GM13977 (cell line): Measurements from ENCODE around the gene PLIN5.

Experiments
- DNase-seq: peaks from one replicate; pipeline ENCODE4 v3.0.0; 2012; ENCODE audit warnings: low spot score
- in situ Hi-C: fragments of 300-500 bp; cut with MboI; formaldehyde crosslinking; loops from one replicate; pipeline ENCODE4 v1.12.0; 2022; ENCODE audit warnings: low sequenced_read_pairs, low pct_unique_long_range_greater_than_20kb, mixed read lengths, inconsistent platforms; ENCODE audit not compliant: unreplicated experiment
- TF ChIP-seq, protein P1 (sequence below): IDR thresholded peaks from 2 replicates; pipeline ENCODE4 v1.5.1; 2012; ENCODE audit warnings: mild to moderate bottlenecking, control low read depth; ENCODE audit not compliant: insufficient read depth; ENCODE audit errors: extremely low read depth, missing control alignments

Gene PLIN5

GRCh38 chr19:4550479-4551050 lies 15.5 kb upstream of the PLIN5 start:
- no peak for DNase-seq
- in situ Hi-C loops, result no loop called here
- TF ChIP-seq, protein P1, sequence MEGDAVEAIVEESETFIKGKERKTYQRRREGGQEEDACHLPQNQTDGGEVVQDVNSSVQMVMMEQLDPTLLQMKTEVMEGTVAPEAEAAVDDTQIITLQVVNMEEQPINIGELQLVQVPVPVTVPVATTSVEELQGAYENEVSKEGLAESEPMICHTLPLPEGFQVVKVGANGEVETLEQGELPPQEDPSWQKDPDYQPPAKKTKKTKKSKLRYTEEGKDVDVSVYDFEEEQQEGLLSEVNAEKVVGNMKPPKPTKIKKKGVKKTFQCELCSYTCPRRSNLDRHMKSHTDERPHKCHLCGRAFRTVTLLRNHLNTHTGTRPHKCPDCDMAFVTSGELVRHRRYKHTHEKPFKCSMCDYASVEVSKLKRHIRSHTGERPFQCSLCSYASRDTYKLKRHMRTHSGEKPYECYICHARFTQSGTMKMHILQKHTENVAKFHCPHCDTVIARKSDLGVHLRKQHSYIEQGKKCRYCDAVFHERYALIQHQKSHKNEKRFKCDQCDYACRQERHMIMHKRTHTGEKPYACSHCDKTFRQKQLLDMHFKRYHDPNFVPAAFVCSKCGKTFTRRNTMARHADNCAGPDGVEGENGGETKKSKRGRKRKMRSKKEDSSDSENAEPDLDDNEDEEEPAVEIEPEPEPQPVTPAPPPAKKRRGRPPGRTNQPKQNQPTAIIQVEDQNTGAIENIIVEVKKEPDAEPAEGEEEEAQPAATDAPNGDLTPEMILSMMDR, result no peak

DNA sequence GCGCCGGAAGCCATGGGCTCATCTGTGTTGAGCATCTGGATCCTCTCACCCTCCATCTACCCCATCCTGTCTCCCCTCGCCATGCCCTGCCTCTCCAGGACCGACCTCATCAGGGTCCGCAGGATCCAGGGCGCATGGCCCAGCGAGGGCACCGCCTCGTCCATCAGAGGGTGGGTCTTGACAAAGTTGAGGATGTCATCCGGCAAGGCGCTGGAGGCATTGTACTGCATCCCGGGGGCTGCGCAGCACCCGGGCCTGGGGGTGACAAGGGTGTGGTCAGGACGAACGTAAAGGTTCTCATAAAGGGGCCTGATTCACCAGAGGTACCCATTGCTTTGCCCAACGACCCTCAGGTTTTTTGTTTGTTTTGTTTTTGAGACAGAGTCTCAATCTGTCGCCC lies 15.0 kb upstream of the PLIN5 start:
- in situ Hi-C loops, result no loop called here
- TF ChIP-seq, protein P1, result no peak
- DNase-seq, result no peak

DNA sequence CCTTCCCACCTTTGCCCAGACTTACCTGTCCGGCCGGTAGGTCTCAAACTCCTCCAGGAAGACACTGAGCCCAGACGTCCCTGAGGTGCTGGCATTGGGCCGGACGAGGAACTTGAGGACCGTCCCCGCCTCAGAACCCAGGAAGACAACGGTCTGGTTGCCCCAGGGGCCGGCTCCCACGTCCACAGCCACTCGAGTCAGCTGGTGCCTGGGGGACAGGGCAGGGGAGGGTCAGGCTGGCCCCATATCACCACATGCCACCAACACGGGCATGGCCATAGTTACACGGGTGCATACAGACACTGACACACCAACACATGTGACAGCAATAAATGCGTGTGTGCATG lies 13.2 kb upstream of the PLIN5 start:
- DNase-seq, result no peak
- TF ChIP-seq, protein P1, result no peak
- in situ Hi-C loops, result no loop called here

- in situ Hi-C loops, result no loop called here
- no peak for DNase-seq
- TF ChIP-seq, protein P1, result peak; percentile 49
These were observed 12.5 kb upstream of the PLIN5 start for GRCh38 chr19:4547303-4548237.

- TF ChIP-seq, protein P1, result no peak
- in situ Hi-C loops, result no loop called here
- no peak for DNase-seq
These were observed 9.0 kb upstream of the PLIN5 start for GRCh38 chr19:4543842-4544647.
